G401.6 (cell line): ENCODE results near the gene CEP85.
"Not testable (repeated sequence)": the region's sequence is repeated elsewhere in the genome, so short reads cannot be mapped to it uniquely, and the experiment has no call there.

Experiments
- FAIRE-seq: peaks from 2 replicates; lab custom pipeline; 2012; peaks lifted over from hg19 to GRCh38; lab: Jason Lieb, UNC

CEP85 gene

DNA sequence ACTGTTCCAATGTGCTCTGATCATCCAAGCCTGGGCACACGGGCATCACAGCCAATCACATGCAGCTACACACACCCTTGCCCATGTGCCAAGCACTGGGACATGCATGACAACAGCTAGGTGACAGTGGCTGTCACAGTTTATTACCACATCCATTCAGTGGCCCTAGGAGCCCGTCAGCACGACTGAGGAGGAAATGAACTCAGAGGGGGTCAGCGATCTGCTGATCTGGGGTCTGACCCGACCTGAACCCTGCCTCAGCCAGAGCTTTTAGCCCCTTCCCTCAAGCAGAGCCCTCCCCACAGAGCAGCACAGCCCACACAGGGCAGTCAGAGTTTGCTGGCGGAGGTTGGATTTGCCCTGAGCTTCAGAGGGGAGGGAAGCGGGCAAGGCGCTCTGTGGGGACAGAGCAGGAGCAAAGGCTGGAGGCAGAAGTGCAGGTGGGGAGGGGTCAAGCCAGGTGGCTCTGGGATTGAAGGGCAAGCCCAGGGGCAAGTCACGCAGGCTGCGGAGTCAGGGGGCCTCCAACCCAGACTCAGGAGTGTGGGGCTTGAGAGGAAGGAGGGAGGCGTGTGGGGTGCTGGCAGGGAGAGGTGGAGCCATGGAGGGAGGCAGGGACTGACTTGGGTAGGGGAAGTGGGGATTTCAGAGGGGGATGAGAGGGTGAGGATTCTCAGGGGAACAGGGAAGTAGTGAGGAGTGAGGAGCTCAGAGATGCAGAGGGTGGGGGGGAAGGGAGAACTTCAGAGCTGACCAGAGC is 56.3 kb downstream of the CEP85 start:
- no peak for FAIRE-seq

DNA sequence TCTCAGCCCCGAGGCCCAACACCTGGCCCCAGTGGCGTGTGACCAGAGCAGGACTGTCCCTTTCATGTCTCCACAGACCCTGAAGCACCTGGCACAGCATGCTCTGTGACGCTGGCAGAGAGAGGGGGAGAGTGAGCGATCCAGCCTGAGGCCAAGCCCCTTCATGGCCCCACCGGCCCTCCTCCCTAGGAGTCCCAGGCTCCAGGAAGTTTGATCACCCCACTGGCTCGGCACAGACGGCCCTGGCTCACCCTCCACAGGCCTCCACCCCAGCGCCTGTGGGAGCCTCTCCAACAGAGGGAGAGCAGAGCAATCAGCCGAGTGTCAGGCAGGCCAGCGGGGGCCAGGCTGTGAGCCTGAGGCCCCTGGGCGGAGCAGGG is 56.9 kb downstream of the CEP85 start:
- no peak for FAIRE-seq

DNA sequence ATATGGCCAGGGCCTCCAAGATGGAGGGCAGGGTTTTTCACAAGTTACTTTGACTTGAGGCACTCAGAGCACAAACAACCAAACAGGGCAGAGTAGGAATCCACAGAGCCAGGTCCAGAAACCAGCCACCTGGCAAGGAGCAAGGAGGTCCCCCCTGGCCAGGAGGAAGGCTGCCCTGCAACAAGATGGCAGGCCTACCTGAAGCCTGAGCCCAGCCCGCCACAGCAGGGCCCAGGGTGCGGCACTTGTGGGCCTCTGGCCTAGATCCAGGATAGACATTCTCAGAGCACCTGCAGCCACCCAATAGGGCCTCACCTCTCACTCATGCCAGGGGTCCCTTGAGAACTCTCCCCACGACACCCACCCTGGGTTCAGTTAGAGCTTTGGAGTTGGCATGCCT is 57.4 kb downstream of the CEP85 start:
- FAIRE-seq = no peak

DNA sequence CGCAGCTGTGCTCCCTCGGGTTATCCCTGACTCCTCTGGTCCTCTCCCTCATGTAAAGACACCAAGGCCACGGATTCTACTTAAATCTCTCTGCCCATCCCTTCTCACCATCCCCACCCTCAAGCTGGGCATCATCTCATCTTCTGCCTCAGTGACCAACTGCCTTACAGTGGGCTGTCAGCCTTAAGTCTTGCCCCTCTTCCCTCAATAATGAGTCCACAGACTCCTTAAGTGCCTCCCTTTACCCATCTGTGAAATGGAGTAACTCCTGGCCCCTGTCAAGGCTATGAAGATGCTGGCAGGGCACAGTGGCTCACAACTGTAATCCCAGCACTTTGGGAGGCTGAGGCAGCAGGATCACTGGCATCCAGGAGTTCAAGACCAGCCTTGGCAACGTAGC is 57.9 kb downstream of the CEP85 start:
- no peak for FAIRE-seq

DNA sequence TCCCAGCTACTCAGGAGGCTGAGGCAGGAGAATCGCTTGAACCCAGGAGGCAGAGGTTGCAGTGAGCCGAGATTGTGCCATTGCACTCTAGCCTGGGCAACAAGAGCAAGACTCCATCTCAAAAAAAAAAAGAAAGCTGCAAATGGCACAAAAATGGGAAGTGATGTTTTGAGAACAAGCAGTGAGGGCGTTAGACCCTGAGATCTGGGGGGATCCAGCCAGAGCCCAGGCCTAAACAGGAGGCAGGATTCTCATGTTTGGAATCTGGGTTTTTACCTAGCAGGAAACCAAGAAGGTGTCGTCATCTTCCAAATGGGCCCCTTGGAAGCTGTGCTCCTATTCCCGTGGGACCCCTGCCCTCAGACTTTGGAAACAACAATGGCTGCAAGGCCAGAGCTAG is 58.7 kb downstream of the CEP85 start:
- FAIRE-seq = not testable (repeated sequence)

DNA sequence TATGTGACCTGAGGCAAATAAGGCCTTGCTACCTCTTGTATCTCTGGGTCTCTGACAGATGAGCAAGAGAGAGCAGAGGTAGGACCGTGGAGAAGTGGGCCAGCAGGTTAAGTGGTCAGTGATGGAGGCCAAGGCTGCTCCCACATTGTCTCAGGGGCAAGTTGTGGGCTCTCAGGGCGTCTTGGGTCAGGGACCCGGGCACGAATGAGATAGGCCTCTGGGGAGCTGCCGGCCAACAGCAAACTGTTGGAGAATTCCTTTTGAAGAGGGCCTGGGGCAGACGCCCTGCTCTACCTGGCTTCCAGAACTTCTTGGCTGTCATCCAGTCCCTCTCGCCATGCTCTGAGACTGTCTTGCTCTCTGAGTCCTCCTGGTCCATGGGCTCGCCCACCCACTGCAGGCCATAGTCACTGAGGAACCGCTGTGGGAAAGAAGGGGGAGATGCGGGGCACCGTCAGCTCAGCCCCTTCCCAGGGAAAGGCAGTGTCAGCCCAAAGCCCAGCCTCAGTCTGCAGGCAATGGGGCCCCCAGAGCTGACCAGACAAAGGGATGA is 60.0 kb downstream of the CEP85 start:
- FAIRE-seq = no peak

DNA sequence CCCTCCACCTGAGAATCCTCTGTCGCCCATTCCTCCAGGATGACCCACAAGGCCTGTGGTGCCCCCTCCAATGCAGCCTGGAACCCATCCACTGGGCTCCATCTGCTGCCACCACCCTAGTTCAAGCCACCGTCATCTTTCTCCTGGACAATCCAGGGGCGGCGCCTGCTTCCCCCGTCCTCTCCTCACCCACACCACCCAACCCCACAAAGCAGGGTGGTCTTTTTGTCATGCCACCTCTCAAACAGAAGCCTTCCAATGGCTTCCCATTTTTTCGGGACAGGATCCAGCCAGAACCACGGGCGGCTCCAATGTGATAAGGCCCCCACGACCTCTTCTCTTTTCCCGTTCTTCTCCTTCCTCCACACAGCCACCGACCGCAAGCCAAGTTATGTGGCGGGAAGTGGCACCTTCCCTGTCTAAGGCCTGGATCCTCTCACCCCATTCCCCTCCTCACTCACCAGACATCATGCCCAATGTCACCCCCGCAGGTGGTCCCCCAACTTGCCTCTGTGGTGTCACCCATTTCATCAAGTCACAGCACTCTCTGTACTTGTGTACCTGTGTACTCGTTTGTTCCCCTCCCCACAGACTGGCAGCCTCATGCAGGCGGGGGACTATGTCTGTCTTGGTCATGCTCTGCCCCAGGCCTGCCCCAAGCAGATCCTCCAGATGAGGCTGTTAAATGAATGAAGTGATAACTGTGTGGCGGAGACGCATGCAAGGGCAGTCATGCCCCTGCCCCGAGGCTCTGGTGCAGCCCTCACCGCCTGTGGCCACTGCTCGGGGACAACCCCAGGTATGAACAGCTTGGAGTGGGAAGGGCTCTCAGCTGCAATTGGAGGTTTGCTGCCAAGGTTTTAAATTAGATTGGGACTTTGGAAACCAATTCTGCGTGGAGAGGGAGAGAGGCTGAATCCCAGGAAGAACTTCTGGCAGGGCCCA is 61.5 kb downstream of the CEP85 start:
- FAIRE-seq = no peak

DNA sequence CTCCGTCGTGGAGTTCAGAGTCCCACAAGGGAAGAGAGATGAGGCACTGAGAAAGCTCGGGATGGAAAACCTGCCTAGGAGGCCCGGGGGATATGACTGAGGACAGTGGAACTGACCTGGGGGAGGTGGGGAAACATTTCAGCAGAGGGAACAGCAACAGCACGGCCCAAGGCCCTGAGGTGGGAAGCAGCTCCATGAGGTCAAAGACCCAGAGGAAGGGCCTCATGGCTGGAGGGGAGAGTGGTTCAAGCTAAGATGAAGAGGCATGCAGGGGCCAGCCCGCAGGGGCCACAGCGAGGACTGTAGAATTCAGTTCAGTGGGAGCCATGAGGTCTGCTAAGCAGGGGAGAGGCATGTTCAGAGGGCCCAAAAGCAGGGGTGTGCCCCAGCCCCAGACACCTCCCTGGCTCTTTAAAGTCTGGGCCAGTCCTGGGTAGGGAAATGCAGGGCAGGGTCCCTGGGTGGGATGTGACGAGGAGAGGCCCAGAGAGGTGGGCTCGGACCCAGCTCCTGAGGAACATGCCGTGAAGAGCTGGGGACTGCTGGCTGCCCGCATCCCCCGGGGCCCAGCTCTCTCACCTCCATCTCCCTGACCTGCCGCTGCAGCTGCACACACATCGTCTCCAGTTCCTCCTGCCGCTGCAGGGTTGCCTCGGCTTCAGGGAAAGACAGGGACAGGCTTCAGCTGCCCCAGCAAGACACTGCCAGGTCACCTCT is 62.5 kb downstream of the CEP85 start:
- no peak for FAIRE-seq

DNA sequence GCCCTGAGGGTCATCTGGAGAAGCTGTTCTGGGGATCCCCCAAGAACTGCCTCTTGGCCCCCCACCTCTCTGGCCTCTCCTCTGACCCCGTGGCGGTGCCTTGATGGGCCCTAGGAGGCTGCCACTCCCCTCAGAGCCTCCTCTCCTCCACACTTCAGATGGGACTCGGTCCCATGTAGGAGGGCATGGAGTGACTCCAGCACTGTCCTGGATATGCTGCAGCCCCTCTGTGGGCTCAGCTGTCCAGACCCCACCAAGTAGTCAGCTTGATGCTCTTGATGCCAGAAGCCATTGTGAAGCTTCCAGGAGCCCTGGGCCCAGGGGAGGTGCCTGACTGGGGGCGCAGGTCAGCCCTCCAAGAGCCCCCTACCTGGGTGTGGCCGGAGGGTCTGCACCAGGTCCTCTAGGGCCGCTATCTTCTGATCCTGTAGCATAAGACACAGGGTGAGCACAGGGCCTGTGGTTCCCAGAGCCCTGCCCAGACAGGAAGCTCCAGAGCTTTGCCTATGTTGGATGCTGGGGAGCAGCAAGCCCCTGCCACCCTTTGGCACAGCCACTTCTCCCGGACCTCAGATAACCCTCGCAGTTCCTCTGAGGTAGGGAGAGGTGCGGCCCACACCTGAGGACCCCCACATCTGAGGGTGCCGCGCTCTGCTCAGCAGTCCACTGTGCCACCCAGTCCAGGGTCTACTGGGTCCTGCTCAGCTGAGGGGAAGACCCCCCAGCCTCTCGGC is 63.2 kb downstream of the CEP85 start:
- FAIRE-seq = no peak

DNA sequence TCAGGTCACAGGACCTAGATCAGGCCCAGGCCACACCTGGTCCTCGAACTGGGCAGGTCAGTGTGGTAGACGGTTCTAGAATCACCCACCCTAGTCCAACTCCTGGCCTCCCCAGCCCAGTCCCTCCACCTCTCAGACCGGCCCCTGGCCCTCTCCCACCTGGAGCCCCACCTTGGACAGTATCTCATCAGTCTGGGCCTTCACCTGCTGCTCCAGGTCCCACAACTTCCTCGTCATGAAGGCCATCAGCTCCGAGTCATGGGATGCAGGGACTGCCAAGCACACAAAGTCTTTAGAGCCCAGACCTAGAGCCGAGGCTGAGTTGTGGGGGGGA is 63.8 kb downstream of the CEP85 start:
- no peak for FAIRE-seq

DNA sequence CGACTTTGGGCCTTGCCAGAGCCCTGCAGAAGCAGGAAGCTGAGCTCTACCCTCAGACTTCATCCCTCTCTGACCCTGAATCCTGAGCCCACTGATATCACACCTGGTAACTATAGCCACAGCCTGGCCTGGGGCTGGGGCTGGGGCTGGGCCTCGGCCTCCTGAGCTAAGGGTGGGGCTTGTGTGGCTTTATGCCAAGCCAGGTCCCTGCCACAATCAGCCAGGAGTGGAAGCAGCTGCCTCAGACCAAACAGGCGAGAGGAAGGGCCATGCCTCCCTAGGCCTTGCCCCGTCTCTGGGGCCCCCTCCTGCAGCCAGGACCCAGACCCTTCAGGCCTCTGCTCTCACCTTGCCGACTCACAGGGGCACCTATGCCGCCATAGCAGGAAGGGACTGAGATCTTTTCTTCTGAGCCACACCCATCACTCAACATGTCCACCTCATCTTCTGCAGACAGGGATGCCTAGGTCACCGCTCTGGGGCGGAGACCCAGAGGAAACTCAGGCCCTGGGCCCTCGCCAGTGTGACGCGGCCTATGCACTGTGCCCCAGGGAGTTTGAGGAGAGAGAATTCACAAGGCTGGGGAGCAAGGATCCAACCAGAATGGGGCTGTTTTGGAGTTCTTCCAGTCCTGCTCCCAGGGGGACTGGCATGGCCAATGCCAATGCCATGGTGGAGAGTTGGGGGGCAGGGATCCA is 66.7 kb downstream of the CEP85 start:
- FAIRE-seq = no peak

DNA sequence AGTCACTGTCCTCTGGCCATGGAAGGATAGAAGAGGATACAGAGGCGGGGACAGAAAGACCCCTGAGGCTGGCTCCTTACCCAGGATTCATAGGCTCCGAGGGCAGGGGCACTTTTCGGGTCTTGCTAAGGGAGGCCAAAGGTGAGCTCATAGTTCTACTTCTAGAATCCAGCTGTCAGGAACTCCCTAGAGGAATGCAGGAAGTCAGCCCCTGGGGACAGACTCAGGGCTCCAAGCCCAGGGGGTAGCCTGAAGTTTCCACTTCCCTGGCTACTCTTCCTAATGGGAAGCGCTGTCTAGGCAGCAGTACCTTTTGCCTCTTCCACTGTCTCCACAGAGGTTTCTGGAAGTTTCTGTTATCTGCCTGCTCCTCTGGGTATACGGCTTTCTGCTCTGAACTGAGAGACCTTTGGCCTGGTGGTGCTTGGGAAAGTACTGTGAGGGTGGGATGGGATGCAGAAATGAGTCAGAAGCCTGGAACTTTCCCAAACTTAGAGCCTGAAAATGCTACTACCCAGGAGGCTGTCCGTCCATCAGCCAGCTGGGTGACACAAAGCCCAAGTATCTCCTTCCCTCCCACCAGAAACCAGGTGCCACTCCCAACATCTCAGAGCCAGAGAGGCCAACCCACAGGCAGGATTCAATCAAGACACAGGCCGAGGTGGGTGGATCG is 68.9 kb downstream of the CEP85 start:
- FAIRE-seq = no peak

DNA sequence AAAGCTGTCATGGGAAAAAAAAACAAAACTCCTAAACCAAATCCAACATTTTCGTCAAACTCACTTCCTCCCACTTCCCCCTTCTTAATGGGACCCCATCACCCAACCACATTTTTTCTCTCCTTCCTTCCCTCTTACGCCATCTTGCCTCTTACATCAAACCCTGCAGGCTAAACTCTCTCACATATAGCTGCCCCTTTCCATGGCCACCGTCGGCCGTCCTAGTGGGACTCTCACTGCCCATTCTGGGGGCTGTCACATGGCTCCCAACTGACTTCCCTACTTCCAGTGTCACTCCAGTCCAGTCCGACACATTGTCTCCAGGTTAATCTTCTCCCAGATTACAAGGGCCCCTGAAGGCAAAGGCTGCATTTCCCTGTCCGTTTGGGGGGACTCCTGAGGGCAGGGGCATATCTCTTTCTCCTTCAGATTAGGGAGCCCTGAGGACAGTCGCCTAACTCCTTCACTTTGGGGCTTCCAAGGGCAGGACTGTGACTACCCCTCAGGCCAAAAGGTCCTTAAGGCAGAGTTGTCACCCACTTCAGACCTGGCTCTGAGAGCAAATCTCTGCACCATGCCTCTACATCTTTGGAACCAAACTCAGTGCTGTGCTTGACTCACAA is 71.8 kb downstream of the CEP85 start:
- FAIRE-seq = no peak

DNA sequence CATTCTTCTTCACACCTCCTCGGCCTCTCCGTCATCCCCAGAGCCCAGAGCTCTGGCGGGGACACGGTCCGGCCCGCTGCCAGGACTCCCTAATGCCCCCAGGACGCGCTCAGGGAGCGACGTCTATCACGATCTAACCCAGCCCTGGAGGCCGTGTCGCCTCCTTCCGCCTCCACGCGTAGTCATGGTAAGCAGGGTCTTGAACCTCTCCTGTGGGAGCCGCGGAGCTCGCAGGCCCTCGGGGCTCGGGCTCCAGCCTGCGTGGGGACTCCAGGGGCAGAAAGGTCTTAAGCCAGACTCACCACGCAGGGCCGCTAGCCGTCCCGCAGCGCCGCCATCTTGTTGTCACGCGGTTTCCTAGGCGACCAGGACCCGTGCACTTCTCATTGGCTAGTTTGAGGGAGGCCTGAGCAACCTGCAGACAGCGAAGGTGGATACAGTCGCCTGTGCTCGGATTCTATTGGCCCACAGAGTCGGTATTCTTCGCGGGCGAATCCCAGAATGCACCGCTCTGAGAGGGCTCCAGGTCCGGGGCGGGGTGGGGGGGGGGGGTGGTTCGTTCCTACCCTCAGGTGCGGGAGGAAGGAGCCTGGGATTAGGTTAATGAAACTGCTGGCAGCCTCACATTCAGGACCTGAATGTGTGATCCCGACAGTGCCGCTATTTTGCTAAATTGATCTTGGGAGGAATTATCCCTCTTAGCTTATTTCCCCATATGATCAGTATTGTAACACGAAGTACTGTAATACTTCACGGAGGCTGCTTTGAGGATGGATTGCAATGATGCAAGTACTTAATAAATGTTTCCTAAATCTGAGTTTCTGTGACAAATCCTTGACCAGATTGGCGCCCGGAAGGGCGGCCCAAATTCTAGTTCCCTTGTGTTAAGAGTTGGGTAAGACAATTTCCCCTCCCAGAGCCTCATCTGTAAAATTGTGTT is 72.6 kb downstream of the CEP85 start, which contains the start of gene UBXN11:
Gene UBXN11 (minus strand): TSS at position 347 of the 940 bp plus-strand sequence. CDS start 3,753 bp downstream, outside the sequence.
- peak; percentile 84 for FAIRE-seq

DNA sequence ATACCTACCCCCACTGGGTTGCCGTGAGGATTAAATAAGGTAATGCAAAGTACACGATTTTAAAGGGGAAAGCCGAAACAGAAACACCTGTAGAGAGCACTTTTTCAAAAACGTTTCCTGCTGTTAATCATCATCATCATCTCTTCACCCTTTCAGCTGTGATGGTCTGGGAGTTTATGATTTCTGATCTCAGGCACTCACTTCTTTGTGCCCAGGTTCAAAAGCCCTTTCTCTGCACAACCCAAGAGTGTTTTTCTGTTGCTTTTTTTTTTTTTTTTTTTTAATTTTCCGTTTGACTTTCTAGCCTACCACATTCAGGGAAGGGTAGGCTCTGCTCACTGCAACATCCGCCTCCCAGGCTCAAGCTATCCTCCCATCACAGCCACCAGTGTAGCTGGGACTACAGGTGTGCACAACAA is 73.4 kb downstream of the CEP85 start:
- no peak for FAIRE-seq

DNA sequence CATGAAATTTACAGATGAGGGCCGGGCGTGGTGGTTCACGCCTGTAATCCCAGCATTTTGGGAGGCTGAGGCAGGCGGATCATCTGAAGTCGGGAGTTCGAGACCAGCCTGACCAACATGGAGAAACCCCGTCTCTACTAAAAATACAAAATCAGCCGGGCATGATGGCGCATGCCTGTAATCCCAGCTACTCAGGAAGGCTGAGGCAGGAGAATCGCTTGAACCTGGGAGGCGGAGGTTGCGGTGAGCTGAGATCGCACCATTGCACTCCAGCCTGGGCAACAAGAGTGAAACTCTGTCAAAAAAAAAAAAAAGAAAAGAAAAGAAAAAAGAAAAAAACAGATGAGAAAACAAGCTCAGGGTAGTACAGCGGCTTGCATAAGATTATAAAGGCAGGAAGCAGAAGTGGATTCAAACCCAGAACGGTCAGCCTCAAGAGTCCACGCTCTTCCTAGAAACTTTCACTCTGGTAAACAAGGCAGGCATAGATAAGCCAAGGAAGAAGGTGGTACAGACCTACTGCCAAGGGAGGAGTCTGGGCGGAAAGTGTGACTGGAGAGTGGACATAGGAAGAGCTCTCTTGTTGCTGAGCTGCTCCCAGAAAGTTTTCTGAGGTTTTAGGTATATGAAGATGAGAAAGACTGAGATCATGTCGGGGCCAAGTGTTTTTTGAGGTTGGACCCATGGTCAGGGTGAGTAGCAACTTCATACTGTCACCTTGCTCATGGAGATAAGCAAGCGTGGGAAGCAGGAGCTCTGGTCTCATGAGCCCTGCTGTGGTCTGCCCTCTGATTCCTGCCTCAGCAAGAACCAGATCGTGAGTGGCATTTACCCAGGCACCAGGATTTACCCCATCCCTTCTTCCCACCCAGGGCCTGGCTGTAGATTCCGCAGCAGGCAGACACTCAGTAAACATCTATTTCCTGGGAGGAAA is 74.2 kb downstream of the CEP85 start:
- FAIRE-seq = not testable (repeated sequence)

DNA sequence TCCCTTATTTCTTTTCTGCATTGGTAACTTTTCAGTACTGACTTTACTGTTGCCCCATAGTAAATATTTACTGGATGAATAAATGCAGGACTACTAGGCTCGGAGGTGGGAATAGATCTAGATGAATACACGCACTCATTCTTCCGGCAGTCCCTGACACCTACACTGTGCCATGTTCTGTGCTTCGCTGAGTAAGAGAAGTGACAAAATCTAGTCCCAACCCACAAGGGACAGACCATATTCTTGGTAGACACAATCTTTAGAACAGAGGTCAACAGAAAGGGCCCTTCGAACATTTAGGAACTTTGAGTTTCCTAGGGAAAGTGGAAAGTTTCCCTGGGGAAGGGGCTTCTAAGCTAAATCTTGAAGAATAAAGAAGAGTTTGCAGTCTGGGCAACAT is 80.5 kb downstream of the CEP85 start:
- no peak for FAIRE-seq
